ENCODE data around the gene LRP1B. TPM values are rescaled to one million over a fixed set of nuclear protein-coding genes. Genes with fewer than 3 reads are reported as not detected.

The LRP1B gene
- total and polyA plus RNA-seq, 2 donors (not counting 1 experiment from before 2014, with no cell fraction given), result under 0.01 to 0.01 TPM

DNA sequence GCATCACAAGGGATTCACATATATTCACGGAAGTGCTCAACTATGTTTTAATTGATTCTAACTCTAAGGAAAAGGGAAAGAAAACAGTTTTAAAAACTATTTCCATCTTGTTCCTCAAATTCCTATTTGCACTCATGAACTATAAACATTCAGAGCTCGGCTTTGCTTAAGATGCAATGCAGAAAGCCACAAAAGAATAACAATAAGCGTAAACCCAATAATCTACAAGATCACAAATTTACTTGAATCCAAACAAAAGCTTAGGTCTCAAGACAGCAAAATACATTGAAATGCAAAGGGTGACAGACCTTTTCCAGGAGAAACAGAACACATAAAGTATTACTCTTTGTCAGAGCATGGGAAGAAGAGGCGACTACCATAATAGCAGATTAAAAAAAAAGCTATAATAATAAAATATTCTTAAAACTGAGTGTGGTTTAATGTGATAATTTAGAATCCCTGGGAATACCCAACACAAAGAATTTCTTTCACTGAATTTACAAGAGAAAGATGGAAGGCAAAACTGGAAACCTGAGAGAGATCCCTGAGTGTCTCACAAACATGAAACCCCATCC, 1094.9 kb downstream of the LRP1B start:
- no peak for TF ChIP-seq EZH2 (IDR thresholded peaks at IDR 0.05; ENCODE audit: low read length, missing control alignments)
- TF ChIP-seq, protein P1, sequence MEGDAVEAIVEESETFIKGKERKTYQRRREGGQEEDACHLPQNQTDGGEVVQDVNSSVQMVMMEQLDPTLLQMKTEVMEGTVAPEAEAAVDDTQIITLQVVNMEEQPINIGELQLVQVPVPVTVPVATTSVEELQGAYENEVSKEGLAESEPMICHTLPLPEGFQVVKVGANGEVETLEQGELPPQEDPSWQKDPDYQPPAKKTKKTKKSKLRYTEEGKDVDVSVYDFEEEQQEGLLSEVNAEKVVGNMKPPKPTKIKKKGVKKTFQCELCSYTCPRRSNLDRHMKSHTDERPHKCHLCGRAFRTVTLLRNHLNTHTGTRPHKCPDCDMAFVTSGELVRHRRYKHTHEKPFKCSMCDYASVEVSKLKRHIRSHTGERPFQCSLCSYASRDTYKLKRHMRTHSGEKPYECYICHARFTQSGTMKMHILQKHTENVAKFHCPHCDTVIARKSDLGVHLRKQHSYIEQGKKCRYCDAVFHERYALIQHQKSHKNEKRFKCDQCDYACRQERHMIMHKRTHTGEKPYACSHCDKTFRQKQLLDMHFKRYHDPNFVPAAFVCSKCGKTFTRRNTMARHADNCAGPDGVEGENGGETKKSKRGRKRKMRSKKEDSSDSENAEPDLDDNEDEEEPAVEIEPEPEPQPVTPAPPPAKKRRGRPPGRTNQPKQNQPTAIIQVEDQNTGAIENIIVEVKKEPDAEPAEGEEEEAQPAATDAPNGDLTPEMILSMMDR (conservative IDR thresholded peaks at IDR 0.05 in 1 of 2, IDR thresholded peaks at IDR 0.05 in 1 of 2; ENCODE audit: low read depth in 1 of 2, low read length in 2 of 2), result no peak
- Histone ChIP-seq H4K20me1 (ENCODE audit: control insufficient read depth, extremely low read depth, insufficient read depth, low read length) (no peaks in the 10 kb centered on the region), H3K79me2 (ENCODE audit: control insufficient read depth, insufficient read depth, low read length) (no peaks in the 10 kb centered on the region), H3K36me3 (ENCODE audit: control insufficient read depth, insufficient read depth, low read length) (no peaks in the 10 kb centered on the region), H3K27me3 (ENCODE audit: control insufficient read depth, insufficient read depth, low read length) (no peaks in the 10 kb centered on the region), H3K4me3 (replicated peaks in 1 of 4; ENCODE audit: control extremely low read depth in 1 of 4, insufficient read depth in 1 of 4, low read depth in 3 of 4, low read length in 4 of 4) (no peak overlapping the region), H3K4me2 (ENCODE audit: extremely low read depth, insufficient read depth, low read length) (no peak overlapping the region), H2AFZ (ENCODE audit: low read length) (no peak overlapping the region), H3K4me1 (ENCODE audit: control insufficient read depth, extremely low read depth, insufficient read depth, low read length) (no peaks in the 10 kb centered on the region), H3K27ac (ENCODE audit: insufficient read depth, low read length) (no peak overlapping the region), H3K9me3 (ENCODE audit: control insufficient read depth, insufficient read depth, low read depth, low read length) (no peaks in the 10 kb centered on the region), H3K9ac (ENCODE audit: insufficient read depth, low read length) (no peak overlapping the region)
- peak in 1 of 2 donors; percentile 58 for DNase-seq (ENCODE audit: low read depth in 2 of 2)

DNA sequence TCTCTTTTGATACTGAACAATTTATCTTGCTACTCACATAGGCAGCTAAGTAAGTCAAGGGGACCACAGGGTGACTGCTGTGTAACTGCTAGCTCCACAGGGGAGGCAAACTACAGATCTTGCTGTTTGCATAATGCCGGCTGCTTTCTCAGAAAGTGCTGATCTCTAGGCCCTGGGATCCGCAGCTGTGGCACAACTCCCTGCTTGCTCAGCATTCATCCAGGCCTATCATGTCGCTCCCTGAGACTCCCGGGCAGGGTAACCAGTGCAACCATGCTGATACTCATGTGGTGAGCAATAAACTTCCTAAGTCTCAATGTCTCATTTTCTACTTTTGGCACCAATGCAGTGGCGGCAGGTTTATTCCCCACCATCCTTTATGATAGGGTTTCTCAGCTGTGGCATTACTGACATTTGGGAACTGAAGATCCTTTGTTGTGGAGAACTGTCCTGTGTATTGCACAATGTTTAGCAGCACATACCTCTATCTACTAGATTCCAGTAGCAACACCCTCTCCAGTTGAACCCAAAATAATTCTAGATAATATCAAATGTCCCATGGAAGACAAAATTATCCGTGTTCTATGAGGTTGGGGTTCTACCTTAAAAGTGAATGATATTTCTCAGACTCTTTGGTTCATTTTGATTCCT, 1101.3 kb downstream of the LRP1B start:
- Histone ChIP-seq H3K4me1 (ENCODE audit: control insufficient read depth, extremely low read depth, insufficient read depth, low read length) (no peaks in the 10 kb centered on the region), H3K79me2 (ENCODE audit: control insufficient read depth, insufficient read depth, low read length) (no peaks in the 10 kb centered on the region), H3K36me3 (ENCODE audit: control insufficient read depth, insufficient read depth, low read length) (no peaks in the 10 kb centered on the region), H3K4me3 (replicated peaks in 1 of 4; ENCODE audit: control extremely low read depth in 1 of 4, insufficient read depth in 1 of 4, low read depth in 3 of 4, low read length in 4 of 4) (no peak overlapping the region), H3K27me3 (ENCODE audit: control insufficient read depth, insufficient read depth, low read length) (no peaks in the 10 kb centered on the region), H3K9me3 (ENCODE audit: control insufficient read depth, insufficient read depth, low read depth, low read length) (no peaks in the 10 kb centered on the region), H3K4me2 (ENCODE audit: extremely low read depth, insufficient read depth, low read length) (no peak overlapping the region), H3K27ac (ENCODE audit: insufficient read depth, low read length) (no peak overlapping the region), H4K20me1 (ENCODE audit: control insufficient read depth, extremely low read depth, insufficient read depth, low read length) (no peaks in the 10 kb centered on the region), H3K9ac (ENCODE audit: insufficient read depth, low read length) (no peak overlapping the region), H2AFZ (ENCODE audit: low read length) (no peak overlapping the region)
- DNase-seq (ENCODE audit: low read depth in 2 of 2), result no peak
- TF ChIP-seq, protein P1 (conservative IDR thresholded peaks at IDR 0.05 in 1 of 2, IDR thresholded peaks at IDR 0.05 in 1 of 2; ENCODE audit: low read depth in 1 of 2, low read length in 2 of 2), result no peak
- TF ChIP-seq EZH2 (IDR thresholded peaks at IDR 0.05; ENCODE audit: low read length, missing control alignments), result no peak

DNA sequence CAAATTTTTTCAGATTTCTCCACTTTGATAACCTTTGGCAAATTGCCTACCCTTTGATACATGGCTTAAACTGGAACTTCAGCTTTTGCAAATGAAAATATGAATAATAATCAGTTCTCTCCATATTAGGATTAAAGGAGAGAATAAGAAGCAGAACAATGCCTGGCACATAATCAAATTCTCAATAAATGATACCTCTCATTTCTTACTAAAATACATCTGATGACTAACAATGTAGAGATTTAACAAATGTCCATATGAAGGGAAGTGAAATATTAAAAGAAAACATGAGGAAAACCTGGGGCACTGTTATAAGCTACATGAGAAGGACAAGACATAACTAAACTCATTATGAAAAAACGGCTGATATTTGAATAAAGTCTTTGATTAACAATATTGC, 1103.6 kb downstream of the LRP1B start:
- H3K27me3 ChIP-seq (ENCODE audit: control insufficient read depth, insufficient read depth, low read length), result no peaks in the 10 kb centered on the region
- no peaks in the 10 kb centered on the region for H3K9me3 ChIP-seq (ENCODE audit: control insufficient read depth, insufficient read depth, low read depth, low read length)
- no peak overlapping the region for H2AFZ ChIP-seq (ENCODE audit: low read length)
- no peaks in the 10 kb centered on the region for H3K36me3 ChIP-seq (ENCODE audit: control insufficient read depth, insufficient read depth, low read length)
- H3K4me1 ChIP-seq (ENCODE audit: control insufficient read depth, extremely low read depth, insufficient read depth, low read length), result no peaks in the 10 kb centered on the region
- H3K4me3 ChIP-seq (replicated peaks in 1 of 4; ENCODE audit: control extremely low read depth in 1 of 4, insufficient read depth in 1 of 4, low read depth in 3 of 4, low read length in 4 of 4), result no peak overlapping the region
- no peak for DNase-seq (ENCODE audit: low read depth in 2 of 2)
- no peak overlapping the region for H3K4me2 ChIP-seq (ENCODE audit: extremely low read depth, insufficient read depth, low read length)
- no peak for TF ChIP-seq EZH2 (IDR thresholded peaks at IDR 0.05; ENCODE audit: low read length, missing control alignments)
- TF ChIP-seq, protein P1 (conservative IDR thresholded peaks at IDR 0.05 in 1 of 2, IDR thresholded peaks at IDR 0.05 in 1 of 2; ENCODE audit: low read depth in 1 of 2, low read length in 2 of 2), result no peak
- no peaks in the 10 kb centered on the region for H4K20me1 ChIP-seq (ENCODE audit: control insufficient read depth, extremely low read depth, insufficient read depth, low read length)
- H3K9ac ChIP-seq (ENCODE audit: insufficient read depth, low read length), result no peak overlapping the region
- H3K27ac ChIP-seq (ENCODE audit: insufficient read depth, low read length), result no peak overlapping the region
- no peaks in the 10 kb centered on the region for H3K79me2 ChIP-seq (ENCODE audit: control insufficient read depth, insufficient read depth, low read length)

Data from fibroblast of lung (primary cell).